ENCODE results near the gene HCN2.
"Not testable (repeated sequence)": the region's sequence is repeated elsewhere in the genome, so short reads cannot be mapped to it uniquely, and the experiment has no call there.

HCN2 gene

DNA sequence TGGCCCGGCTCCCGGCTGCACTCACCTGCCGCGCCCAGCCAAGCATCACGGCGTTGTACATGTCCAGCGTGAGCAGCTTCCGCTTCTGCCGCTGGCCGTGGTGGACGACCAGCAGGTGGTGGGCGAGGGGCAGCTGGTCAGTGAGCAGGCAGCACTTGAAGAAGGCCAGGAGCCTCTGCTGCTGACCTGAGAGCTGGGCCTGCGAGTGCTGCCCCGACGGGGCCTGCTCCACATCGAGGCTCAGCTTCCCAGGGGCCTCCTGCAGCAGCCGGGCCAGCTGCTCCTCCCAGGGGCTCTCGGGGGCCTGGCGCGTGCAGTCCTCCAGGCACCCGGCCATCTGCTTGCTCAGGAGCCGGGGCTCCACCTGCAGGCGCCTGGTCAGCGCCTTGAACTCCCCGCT, 39.8 kb downstream of the HCN2 start:
- not testable (repeated sequence) for H3K36me3 ChIP-seq (ENCODE audit: insufficient read depth, low read length); H3K4me3 ChIP-seq (ENCODE audit: low read depth in 1 of 2, low read length in 2 of 2); H3K9ac ChIP-seq (ENCODE audit: low read length); H3K27ac ChIP-seq (ENCODE audit: low read depth, low read length); H3K27me3 ChIP-seq (ENCODE audit: control insufficient read depth in 1 of 2, insufficient read depth in 2 of 2, low read length in 2 of 2); H3K9me3 ChIP-seq (ENCODE audit: low read length)
- peaks cover 17% of the 10 kb centered on the region for H3K4me1 ChIP-seq (ENCODE audit: insufficient read depth, low read length)

DNA sequence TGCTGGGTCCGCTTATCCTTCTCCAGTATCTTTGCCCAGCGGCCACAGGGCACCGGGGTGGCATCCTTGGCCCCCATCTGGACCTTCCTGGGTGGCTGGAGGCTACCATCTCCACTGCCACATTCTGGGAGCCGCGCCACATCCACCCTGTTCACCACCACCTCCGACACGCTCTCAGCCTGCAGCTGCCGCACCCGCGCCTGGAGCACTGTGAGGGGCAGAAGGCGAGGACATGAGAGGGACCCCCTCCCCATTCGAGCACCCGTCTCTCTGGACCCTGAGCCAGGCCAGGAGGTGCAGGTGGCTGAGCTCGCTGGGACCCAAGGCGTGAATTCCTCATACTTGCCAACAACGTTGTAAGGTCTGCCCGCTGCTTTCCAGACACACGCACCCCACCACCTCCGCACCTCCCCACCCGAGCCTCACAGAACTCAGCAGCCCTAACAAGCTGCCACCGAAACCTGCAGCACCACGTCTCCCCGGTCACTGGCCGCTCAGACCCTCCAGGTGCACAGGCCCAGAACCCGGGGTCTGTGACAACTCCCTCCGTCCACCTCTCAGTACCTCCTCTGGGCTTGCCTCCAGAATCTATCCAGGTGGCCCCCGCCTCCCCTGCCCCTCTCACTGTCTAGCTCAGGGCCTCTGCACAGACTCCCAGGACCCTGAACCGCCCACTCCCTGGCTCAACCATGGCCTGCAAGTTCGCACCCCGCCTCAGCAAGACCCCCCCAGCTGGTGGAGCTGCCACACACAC, 40.5 kb downstream of the HCN2 start:
- Histone ChIP-seq H3K4me1 (ENCODE audit: insufficient read depth, low read length) (peaks cover 17% of the 10 kb centered on the region), H3K9ac (ENCODE audit: low read length) (no peak overlapping the region), H3K9me3 (ENCODE audit: low read length) (no peaks in the 10 kb centered on the region), H3K4me3 (ENCODE audit: low read depth in 1 of 2, low read length in 2 of 2) (no peak overlapping the region), H3K27ac (ENCODE audit: low read depth, low read length) (no peak overlapping the region), H3K27me3 (ENCODE audit: control insufficient read depth in 1 of 2, insufficient read depth in 2 of 2, low read length in 2 of 2) (no peaks in the 10 kb centered on the region), H3K36me3 (ENCODE audit: insufficient read depth, low read length) (peaks cover 5% of the 10 kb centered on the region)

DNA sequence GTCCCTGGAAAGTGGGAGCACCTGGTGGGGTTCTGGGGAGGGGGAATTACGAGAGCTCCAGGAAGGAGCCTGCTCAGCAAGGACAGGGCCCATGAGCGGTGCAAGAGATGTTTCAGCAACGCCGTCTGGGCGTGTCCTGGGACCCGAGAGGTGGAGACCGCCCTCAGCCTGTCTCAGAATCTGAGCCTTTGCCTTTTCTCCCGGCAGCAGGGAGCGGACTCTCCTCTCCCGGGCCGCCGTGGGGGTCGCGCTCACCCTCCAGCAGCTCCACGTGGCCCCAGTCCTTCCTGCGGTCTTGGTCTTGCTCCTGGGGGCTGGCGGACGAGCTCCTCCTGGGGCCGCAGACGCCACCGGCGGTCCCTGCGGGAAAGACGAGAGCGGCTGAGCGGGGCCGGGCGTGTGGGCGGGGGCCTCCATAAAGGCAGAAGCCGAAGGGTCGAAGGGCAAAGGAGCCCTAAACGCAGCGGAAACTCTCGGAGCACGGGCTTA, 42.9 kb downstream of the HCN2 start:
- Histone ChIP-seq H3K9ac (ENCODE audit: low read length) (peak overlapping the region; percentile 49), H3K27ac (ENCODE audit: low read depth, low read length) (peak overlapping the region; percentile 62), H3K4me3 (ENCODE audit: low read depth in 1 of 2, low read length in 2 of 2) (peak overlapping the region; percentile 91 to 95), H3K9me3 (ENCODE audit: low read length) (no peaks in the 10 kb centered on the region), H3K27me3 (ENCODE audit: control insufficient read depth in 1 of 2, insufficient read depth in 2 of 2, low read length in 2 of 2) (no peaks in the 10 kb centered on the region), H3K36me3 (ENCODE audit: insufficient read depth, low read length) (no peaks in the 10 kb centered on the region), H3K4me1 (ENCODE audit: insufficient read depth, low read length) (peaks cover 17% of the 10 kb centered on the region)

- no peaks in the 10 kb centered on the region for H3K27me3 ChIP-seq (ENCODE audit: control insufficient read depth in 1 of 2, insufficient read depth in 2 of 2, low read length in 2 of 2)
- H3K27ac ChIP-seq (ENCODE audit: low read depth, low read length): peak within 1 kb of the TSS; percentile 66
- H3K4me3 ChIP-seq (ENCODE audit: low read depth in 1 of 2, low read length in 2 of 2): peak within 1 kb of the TSS; percentile 91 to 95
- H3K4me1 ChIP-seq (ENCODE audit: insufficient read depth, low read length): peaks cover 17% of the 10 kb centered on the region
- H3K9me3 ChIP-seq (ENCODE audit: low read length): no peaks in the 10 kb centered on the region
- peak within 1 kb of the TSS; percentile 63 for H3K9ac ChIP-seq (ENCODE audit: low read length)
- no peaks in the 10 kb centered on the region for H3K36me3 ChIP-seq (ENCODE audit: insufficient read depth, low read length)
These were observed 43.5 kb downstream of the HCN2 start, which contains the start of gene POLRMT for GRCh38 chr19:633068-633785. Gene POLRMT, minus strand, starts transcription at chr19:633537. Its CDS starts 25 bp downstream, at chr19:633512.

DNA sequence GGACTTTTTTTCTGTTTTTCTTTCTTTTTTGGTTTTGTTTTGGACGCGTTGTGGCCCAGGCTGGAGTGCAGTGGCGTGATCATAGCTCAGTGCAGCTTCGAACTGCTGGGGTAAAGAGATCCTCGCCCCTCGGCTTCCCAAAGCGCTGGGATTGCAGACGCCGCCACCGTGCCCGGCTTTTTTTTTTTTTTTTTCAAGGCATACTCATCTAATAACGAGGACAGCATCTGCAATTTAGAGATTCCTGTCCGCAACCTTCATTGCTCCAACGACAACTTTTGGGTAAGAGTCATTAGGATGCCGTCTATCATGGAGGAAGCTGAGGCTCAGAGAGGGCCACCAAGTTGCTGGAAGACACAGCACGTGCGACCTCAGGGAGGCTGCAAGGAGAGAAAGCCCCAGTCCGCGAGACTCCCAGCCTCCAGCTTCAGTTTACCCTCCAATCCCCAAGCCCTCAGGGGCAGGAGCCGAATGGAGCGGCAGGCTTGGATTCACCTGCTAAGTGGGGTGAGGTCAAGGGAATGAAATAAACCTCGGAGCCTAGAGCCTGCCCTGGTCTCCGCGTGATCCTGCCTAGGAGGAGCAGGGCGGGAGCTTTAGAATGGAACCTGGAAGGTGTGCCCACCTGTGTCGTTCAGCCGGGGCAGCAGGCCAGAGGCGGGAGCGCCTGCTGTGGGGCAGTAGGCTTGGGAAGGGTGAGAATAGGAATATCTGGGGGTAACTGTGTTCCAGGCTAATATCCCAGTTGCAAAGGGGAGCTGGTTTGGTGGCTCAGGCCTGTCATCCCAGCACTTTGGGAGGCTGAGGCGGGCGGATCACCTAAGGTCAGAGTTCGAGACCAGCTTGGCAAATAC, 44.3 kb downstream of the HCN2 start:
- Histone ChIP-seq H3K27me3 (ENCODE audit: control insufficient read depth in 1 of 2, insufficient read depth in 2 of 2, low read length in 2 of 2) (no peaks in the 10 kb centered on the region), H3K9me3 (ENCODE audit: low read length) (no peaks in the 10 kb centered on the region), H3K9ac (ENCODE audit: low read length) (peak overlapping the region; percentile 63), H3K4me3 (ENCODE audit: low read depth in 1 of 2, low read length in 2 of 2) (peak overlapping the region; percentile 76 to 91), H3K36me3 (ENCODE audit: insufficient read depth, low read length) (no peaks in the 10 kb centered on the region), H3K4me1 (ENCODE audit: insufficient read depth, low read length) (peaks cover 20% of the 10 kb centered on the region), H3K27ac (ENCODE audit: low read depth, low read length) (peak overlapping the region; percentile 41)

- Histone ChIP-seq H3K27me3 (ENCODE audit: control insufficient read depth in 1 of 2, insufficient read depth in 2 of 2, low read length in 2 of 2) (no peaks in the 10 kb centered on the region), H3K27ac (ENCODE audit: low read depth, low read length) (no peak overlapping the region), H3K9ac (ENCODE audit: low read length) (no peak overlapping the region), H3K9me3 (ENCODE audit: low read length) (no peaks in the 10 kb centered on the region), H3K36me3 (ENCODE audit: insufficient read depth, low read length) (no peaks in the 10 kb centered on the region), H3K4me1 (ENCODE audit: insufficient read depth, low read length) (peaks cover 23% of the 10 kb centered on the region), H3K4me3 (ENCODE audit: low read depth in 1 of 2, low read length in 2 of 2) (no peak overlapping the region)
These were observed 45.4 kb downstream of the HCN2 start for GRCh38 chr19:634975-635652.

DNA sequence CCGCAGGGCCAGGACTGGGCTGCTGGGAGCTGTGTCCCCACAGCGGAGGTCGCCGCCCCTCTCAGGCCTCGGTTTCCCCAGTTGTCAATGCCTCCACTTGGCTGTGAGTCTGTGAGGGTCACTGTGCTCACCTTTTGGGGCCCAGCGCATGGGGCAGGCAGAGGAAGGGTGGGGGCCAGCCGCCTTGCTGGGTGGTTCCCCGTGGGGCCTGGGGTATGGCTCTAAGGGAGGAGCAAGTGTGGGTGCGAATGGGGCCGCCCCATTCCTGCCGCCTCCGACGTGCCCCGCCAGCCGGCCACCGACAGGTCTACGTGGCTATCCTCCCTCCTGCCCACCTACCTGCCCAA, 49.2 kb downstream of the HCN2 start:
- Histone ChIP-seq H3K9ac (ENCODE audit: low read length) (no peak overlapping the region), H3K9me3 (ENCODE audit: low read length) (no peaks in the 10 kb centered on the region), H3K36me3 (ENCODE audit: insufficient read depth, low read length) (no peaks in the 10 kb centered on the region), H3K4me1 (ENCODE audit: insufficient read depth, low read length) (peaks cover 12% of the 10 kb centered on the region), H3K4me3 (ENCODE audit: low read depth in 1 of 2, low read length in 2 of 2) (peak overlapping the region; percentile 55 to 58), H3K27me3 (ENCODE audit: control insufficient read depth in 1 of 2, insufficient read depth in 2 of 2, low read length in 2 of 2) (no peaks in the 10 kb centered on the region), H3K27ac (ENCODE audit: low read depth, low read length) (no peak overlapping the region)

- Histone ChIP-seq H3K9me3 (ENCODE audit: low read length) (no peaks in the 10 kb centered on the region), H3K36me3 (ENCODE audit: insufficient read depth, low read length) (no peaks in the 10 kb centered on the region), H3K4me1 (ENCODE audit: insufficient read depth, low read length) (peaks cover 6% of the 10 kb centered on the region), H3K4me3 (ENCODE audit: low read depth in 1 of 2, low read length in 2 of 2) (peak within 1 kb of the TSS; percentile 55 to 58), H3K27ac (ENCODE audit: low read depth, low read length) (no peak within 1 kb of the TSS), H3K27me3 (ENCODE audit: control insufficient read depth in 1 of 2, insufficient read depth in 2 of 2, low read length in 2 of 2) (no peaks in the 10 kb centered on the region), H3K9ac (ENCODE audit: low read length) (no peak within 1 kb of the TSS)
These were observed 49.8 kb downstream of the HCN2 start, which contains the start of gene FGF22 for GRCh38 chr19:639253-640160. Gene FGF22, plus strand, starts transcription at chr19:639879. Its CDS starts 47 bp downstream, at chr19:639926.

DNA sequence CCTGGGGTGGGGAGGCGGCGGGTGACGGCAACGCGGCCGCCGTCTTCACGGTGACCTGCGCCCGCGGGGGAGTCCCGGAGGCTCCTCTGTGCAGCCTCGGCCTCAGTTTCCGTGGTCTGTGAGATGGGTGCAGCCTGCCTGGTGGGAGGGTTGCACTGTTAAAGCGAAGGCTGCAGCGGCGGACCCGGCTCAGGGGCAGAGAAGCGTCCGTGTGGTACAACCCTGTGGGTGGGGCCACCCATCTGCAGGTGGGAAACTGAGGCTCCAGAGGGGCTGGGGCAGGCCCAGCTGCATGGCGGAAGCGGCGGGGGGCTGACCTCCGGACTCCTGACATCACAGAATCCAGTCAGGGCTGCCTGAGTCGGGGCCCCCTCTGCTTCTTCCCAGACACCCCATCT, 50.5 kb downstream of the HCN2 start:
- H3K4me1 ChIP-seq (ENCODE audit: insufficient read depth, low read length): peaks cover 6% of the 10 kb centered on the region
- no peaks in the 10 kb centered on the region for H3K27me3 ChIP-seq (ENCODE audit: control insufficient read depth in 1 of 2, insufficient read depth in 2 of 2, low read length in 2 of 2)
- no peak overlapping the region for H3K4me3 ChIP-seq (ENCODE audit: low read depth in 1 of 2, low read length in 2 of 2)
- no peak overlapping the region for H3K27ac ChIP-seq (ENCODE audit: low read depth, low read length)
- H3K36me3 ChIP-seq (ENCODE audit: insufficient read depth, low read length): no peaks in the 10 kb centered on the region
- H3K9ac ChIP-seq (ENCODE audit: low read length): no peak overlapping the region
- H3K9me3 ChIP-seq (ENCODE audit: low read length): no peaks in the 10 kb centered on the region

- H3K4me3 ChIP-seq (ENCODE audit: low read depth in 1 of 2, low read length in 2 of 2): no peak overlapping the region
- no peak overlapping the region for H3K9ac ChIP-seq (ENCODE audit: low read length)
- no peaks in the 10 kb centered on the region for H3K27me3 ChIP-seq (ENCODE audit: control insufficient read depth in 1 of 2, insufficient read depth in 2 of 2, low read length in 2 of 2)
- H3K4me1 ChIP-seq (ENCODE audit: insufficient read depth, low read length): peaks cover 6% of the 10 kb centered on the region
- no peaks in the 10 kb centered on the region for H3K36me3 ChIP-seq (ENCODE audit: insufficient read depth, low read length)
- H3K27ac ChIP-seq (ENCODE audit: low read depth, low read length): no peak overlapping the region
- H3K9me3 ChIP-seq (ENCODE audit: low read length): no peaks in the 10 kb centered on the region
These were observed 51.0 kb downstream of the HCN2 start for GRCh38 chr19:640606-641189.
